NB4 (cell line): ENCODE results near the gene ZNF497.
"Not testable (repeated sequence)": the region's sequence is repeated elsewhere in the genome, so short reads cannot be mapped to it uniquely, and the experiment has no call there.

Experiments used
- DNase-seq: peaks from one replicate; pipeline ENCODE4 v3.0.0; 2010; ENCODE audit warnings: low read depth
- H3K4me3 ChIP-seq: one replicate; pipeline ENCODE4 v1.5.1; 2011; ENCODE audit warnings: mild to moderate bottlenecking, low read depth, low read length, moderate library complexity
- CTCF ChIP-seq: IDR thresholded peaks from one replicate; pipeline ENCODE4 v1.5.1; 2012; ENCODE audit warnings: low read depth, low read length
- MYC ChIP-seq: IDR thresholded peaks from 2 replicates; pipeline ENCODE4 v1.6.1; 2011; ENCODE audit warnings: low read depth, low read length
- POLR2A ChIP-seq: IDR thresholded peaks from 2 replicates; pipeline ENCODE4 v1.6.1; 2011; ENCODE audit warnings: mild to moderate bottlenecking; ENCODE audit not compliant: insufficient read length; ENCODE audit errors: extremely low read depth
- TF ChIP-seq, protein P1 (sequence below): IDR thresholded peaks from 2 replicates; pipeline ENCODE4 v1.6.1; 2011; ENCODE audit warnings: low read depth, low read length

ZNF497 gene

GRCh38 chr19:58381460-58382212 lies 19.1 kb upstream of the ZNF497 start:
- TF ChIP-seq POLR2A (no peak), CTCF (no peak), MYC (no peak)
- TF ChIP-seq, protein P1, sequence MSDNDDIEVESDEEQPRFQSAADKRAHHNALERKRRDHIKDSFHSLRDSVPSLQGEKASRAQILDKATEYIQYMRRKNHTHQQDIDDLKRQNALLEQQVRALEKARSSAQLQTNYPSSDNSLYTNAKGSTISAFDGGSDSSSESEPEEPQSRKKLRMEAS, result no peak
- H3K4me3 ChIP-seq, result peak overlapping the region; percentile 75
- DNase-seq, result no peak

DNA sequence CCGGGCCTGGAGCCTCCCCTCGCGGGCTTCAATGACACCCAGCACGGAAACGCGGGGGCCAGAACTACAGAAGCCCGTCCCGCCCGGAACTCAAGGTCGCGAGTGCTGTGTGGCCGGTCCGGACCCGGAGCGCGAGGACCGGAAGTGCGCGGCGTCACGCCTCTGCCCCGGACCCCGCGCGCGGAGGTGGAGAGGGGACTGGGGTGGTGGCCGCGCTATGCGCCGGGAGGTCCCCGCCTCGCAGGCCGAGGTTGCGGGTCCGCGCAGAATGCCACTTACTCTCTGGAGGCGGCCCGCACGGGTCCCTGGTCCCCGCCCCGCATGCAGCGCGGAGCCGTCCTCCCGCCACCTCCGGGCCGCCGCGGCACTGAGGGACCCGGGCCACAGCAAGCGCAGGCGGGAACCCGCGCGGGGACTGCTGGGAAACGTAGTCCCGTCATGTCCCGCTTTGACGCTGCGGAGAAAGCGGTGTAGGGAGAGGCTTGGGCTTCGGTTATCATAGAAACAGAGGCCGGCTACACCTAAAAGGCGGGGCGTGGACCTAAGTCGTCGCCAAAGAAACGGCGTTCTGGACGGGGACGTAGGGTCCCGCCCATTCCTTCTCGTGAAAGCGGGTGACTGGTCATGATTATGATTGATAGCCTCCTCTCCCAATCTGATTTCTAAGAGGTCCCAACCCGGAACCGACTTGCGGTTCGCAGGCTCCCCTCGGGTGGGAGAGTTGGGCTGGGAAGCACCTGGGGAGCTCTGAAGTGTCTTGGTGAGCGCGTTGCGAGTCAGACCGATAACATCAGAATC lies 18.3 kb upstream of the ZNF497 start, which contains the start of gene ZNF837:
TSS of gene ZNF837 (minus strand) at position 369 of the 798 bp plus-strand sequence. CDS start 11,698 bp downstream, outside the sequence.
- TF ChIP-seq CTCF (no peak), MYC (peak; percentile 91), POLR2A (peak; percentile 74)
- TF ChIP-seq, protein P1, result peak; percentile 68
- peak; percentile 100 for DNase-seq
- peak within 1 kb of the TSS; percentile 75 for H3K4me3 ChIP-seq

DNA sequence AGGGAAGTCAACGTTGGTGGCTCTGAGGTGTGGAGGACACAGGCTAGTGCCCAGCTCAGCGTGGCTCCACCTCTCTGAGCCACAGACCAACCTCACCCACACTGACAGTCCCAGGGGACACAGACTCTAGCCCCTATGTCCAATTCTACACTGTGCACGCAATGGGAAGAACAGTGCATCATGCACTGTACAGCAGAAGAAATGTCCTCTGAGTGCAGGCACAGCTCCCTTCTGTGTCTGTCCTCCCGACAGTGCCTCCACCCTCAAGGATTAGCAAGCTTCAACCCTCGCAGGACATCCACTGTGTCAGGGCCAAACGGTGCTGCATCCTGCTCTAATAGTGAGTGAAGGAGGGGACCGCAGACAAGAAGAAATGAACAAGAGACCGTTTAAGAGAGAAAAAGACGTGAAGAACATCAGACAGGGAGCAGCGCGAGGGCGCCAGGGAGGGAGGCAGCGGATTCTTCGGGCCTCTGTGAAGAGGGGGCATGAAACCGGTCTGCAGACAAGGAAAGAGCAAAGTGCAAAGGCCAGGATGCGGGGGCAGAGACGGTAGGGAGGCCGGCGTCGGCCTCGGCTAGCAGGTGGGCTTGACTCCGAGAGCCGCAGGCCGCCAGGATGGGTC lies 17.6 kb upstream of the ZNF497 start:
- DNase-seq, result peak; percentile 70
- TF ChIP-seq MYC (no peak), CTCF (no peak), POLR2A (no peak)
- TF ChIP-seq, protein P1, result no peak
- peak overlapping the region; percentile 75 for H3K4me3 ChIP-seq

DNA sequence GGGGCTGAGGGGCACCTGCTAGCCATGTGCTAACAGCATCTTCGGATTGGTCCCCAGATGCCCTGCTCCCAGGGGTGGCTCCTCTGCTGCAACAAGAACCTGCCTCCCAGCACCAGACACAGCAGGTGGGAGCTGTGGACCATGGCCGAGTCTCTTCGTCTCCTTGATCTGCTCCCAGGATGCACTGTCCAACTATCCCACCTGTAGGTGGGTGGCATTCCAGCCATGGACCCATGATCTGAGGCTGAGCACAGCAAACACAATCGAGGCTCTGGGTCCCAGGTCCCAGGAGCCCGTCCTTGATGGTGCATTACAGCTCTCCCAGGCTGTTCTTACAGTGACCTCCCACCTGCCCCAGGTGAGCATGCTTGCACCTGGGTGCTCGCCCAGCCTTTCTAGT lies 16.7 kb upstream of the ZNF497 start:
- no peak for DNase-seq
- peak overlapping the region; percentile 75 for H3K4me3 ChIP-seq
- TF ChIP-seq POLR2A (no peak), CTCF (no peak), MYC (no peak)
- TF ChIP-seq, protein P1, result no peak

DNA sequence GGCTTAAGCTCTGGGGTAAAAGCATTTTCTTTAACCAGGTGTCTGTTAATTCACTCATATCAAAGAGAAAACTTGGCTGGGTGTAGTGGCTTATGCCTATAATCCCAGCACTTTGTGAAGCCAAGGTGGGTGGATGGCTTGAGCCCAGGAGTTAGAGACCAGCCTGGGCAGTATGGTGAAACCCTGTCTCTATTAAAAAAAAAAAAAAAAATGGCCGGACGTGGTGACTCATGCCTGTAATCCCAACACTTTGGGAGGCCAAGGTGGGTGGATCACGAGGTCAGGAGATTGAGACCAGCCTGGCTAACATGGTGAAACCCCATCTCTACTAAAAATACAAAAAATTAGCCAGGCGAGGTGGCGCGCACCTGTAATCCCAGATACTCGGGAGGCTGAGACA lies 14.2 kb upstream of the ZNF497 start:
- DNase-seq, result not testable (repeated sequence)

GRCh38 chr19:58374200-58374599 lies 11.6 kb upstream of the ZNF497 start:
- TF ChIP-seq, protein P1, result no peak
- TF ChIP-seq MYC, result no peak
- TF ChIP-seq CTCF, result no peak
- no peak for TF ChIP-seq POLR2A

More for the DNA sequence above, 14.2 kb upstream of the ZNF497 start:
- not testable (repeated sequence) for H3K4me3 ChIP-seq

More at GRCh38 chr19:58374200-58374599, 11.6 kb upstream of the ZNF497 start:
- DNase-seq, result peak; percentile 72
- H3K4me3 ChIP-seq, result no peak overlapping the region
